Transverse colon (tissue), 4 donors: Measurements from ENCODE around the gene GRIK4. TPM values are rescaled to one million over a fixed set of nuclear protein-coding genes. Genes with fewer than 3 reads are reported as not detected.

Source experiments
- DNase-seq: peaks from one replicate; pipeline ENCODE4 v3.0.0-alpha.2; 2019
- H3K27ac ChIP-seq, 4 donors: fragments of 200-600 bp; sonication (generic); 2 replicates each; pipeline ENCODE4 v1.5.1; 2016 to 2018; ENCODE audit warnings: inconsistent platforms in 4 of 4
- H3K27me3 ChIP-seq: fragments of 200-600 bp; sonication (generic); 2 replicates; pipeline ENCODE4 v1.5.1; 2017; ENCODE audit warnings: inconsistent platforms
- H3K36me3 ChIP-seq, 4 donors: fragments of 200-600 bp; sonication (generic); 2 replicates each; pipeline ENCODE4 v1.5.1; 2017 to 2019; ENCODE audit warnings: inconsistent platforms in 4 of 4
- H3K4me1 ChIP-seq, 4 donors: fragments of 200-600 bp; sonication (generic); 2 replicates each; pipeline ENCODE4 v1.5.1; 2017 to 2020; ENCODE audit warnings: inconsistent platforms in 4 of 4
- H3K4me3 ChIP-seq, 4 donors: fragments of 200-600 bp; sonication (generic); 1 replicate in 1 of 4; 2 replicates in 3 of 4; pipeline versions ENCODE4 v1.5.1 to v1.6.1; 2017 to 2019; ENCODE audit warnings: inconsistent platforms in 4 of 4
- H3K9me3 ChIP-seq, 2 donors: fragments of 200-600 bp; sonication (generic); 2 replicates each; pipeline ENCODE4 v1.5.1; 2017 to 2019; ENCODE audit warnings: inconsistent platforms in 2 of 2
- CTCF ChIP-seq, 5 experiments: fragments of 200-600 bp in 3 of 5; fragments of 450-650 bp in 2 of 5; sonication (generic) in 3 of 5; IDR thresholded peaks; 1 replicate in 2 of 5; 2 replicates in 3 of 5; pipeline ENCODE4 v1.5.1; 2016 to 2017; ENCODE audit warnings: antibody characterized with exemption in 5 of 5, inconsistent platforms in 3 of 5, mild to moderate bottlenecking in 2 of 5, moderate library complexity in 1 of 5
- EP300 ChIP-seq: sonication (generic); formaldehyde crosslinking; IDR thresholded peaks from one replicate; pipeline ENCODE4 v1.6.1; 2017; ENCODE audit warnings: antibody characterized with exemption, low read depth
- POLR2A ChIP-seq: fragments of 450-650 bp; IDR thresholded peaks from one replicate; pipeline ENCODE4 v1.6.1; 2016; ENCODE audit warnings: antibody characterized with exemption, mild to moderate bottlenecking, moderate library complexity
- POLR2AphosphoS5 ChIP-seq, 3 donors: sonication (generic); formaldehyde crosslinking; IDR thresholded peaks; one replicate each; pipeline ENCODE4 v1.6.1; 2016; ENCODE audit warnings: antibody characterized with exemption in 3 of 3
- WGBS, 2 donors: methylation state at CpG; one replicate each; pipeline ENCODE4 v1.1.5; 2018; ENCODE audit warnings: low coverage in 1 of 2; 5-methylcytosine and 5-hydroxymethylcytosine counted together
- in situ Hi-C, 4 donors: fragments of 200-750 bp; cut with MboI; loops; one replicate each; pipeline versions ENCODE4 v1.15.0 to v1.15.1; 2017; ENCODE audit warnings: low sequenced_read_pairs in 3 of 4, low pct_ligation_motif_present in 1 of 4, low pct_unique_long_range_greater_than_20kb in 1 of 4
- intact Hi-C: fragments of 100-400 bp; cut with DNase I; formaldehyde crosslinking; loops from one replicate; pipeline ENCODE4 v1.15.1; 2023; ENCODE audit warnings: low total_unique reads
- total RNA-seq, 4 donors: library from RNA; depleted of rRNA; stranded (reverse); fragments of >200 nt; gene quantifications; one replicate each; pipeline ENCODE4 v1.1.0, GENCODE V29; 2016

The GRIK4 gene
- total RNA-seq, 4 donors from 2014 or later = 2.6 TPM; not detected in 3

- in situ Hi-C loops (no loop called here), intact Hi-C loops (no loop called here)
- no peak for DNase-seq
- no peak for TF ChIP-seq CTCF (IDR thresholded peaks at IDR 0.05)
- TF ChIP-seq POLR2AphosphoS5 (IDR thresholded peaks at IDR 0.05) = no peak
- no peak for TF ChIP-seq EP300
- TF ChIP-seq POLR2A = no peak
- WGBS, 2 donors = 84 to 93% methylated on average over 3 to 6 of the region's 6 CpGs
- H3K4me1 ChIP-seq = no peaks in the 10 kb centered on the region
- H3K36me3 ChIP-seq = no peaks in the 10 kb centered on the region
- no peak overlapping the region for H3K27ac ChIP-seq
- no peaks in the 10 kb centered on the region for H3K9me3 ChIP-seq
- no peak overlapping the region for H3K4me3 ChIP-seq
- H3K27me3 ChIP-seq = no peaks in the 10 kb centered on the region
Measured at GRCh38 chr11:120839846-120840402, 328.4 kb downstream of the GRIK4 start.

GRCh38 chr11:120840661-120841060 lies 329.1 kb downstream of the GRIK4 start:
- H3K4me3 ChIP-seq = no peak overlapping the region
- 75 to 90% methylated on average over 1 of the region's 1 CpG for WGBS, 2 donors
- H3K36me3 ChIP-seq = no peaks in the 10 kb centered on the region
- DNase-seq = no peak
- in situ Hi-C loops = no loop called here
- H3K27ac ChIP-seq = no peak overlapping the region
- no peaks in the 10 kb centered on the region for H3K27me3 ChIP-seq
- intact Hi-C loops = no loop called here
- H3K4me1 ChIP-seq = no peaks in the 10 kb centered on the region
- no peaks in the 10 kb centered on the region for H3K9me3 ChIP-seq
- TF ChIP-seq CTCF (IDR thresholded peaks at IDR 0.05) (no peak), POLR2AphosphoS5 (IDR thresholded peaks at IDR 0.05) (no peak), EP300 (no peak), POLR2A (no peak)

- 54 to 62% methylated on average over 2 of the region's 2 CpGs for WGBS, 2 donors
- Histone ChIP-seq H3K27me3 (no peaks in the 10 kb centered on the region), H3K9me3 (no peaks in the 10 kb centered on the region), H3K4me3 (no peak overlapping the region), H3K4me1 (no peaks in the 10 kb centered on the region), H3K27ac (no peak overlapping the region), H3K36me3 (no peaks in the 10 kb centered on the region)
- TF ChIP-seq POLR2AphosphoS5 (IDR thresholded peaks at IDR 0.05) = no peak
- TF ChIP-seq POLR2A = no peak
- no peak for TF ChIP-seq CTCF (IDR thresholded peaks at IDR 0.05)
- no peak for TF ChIP-seq EP300
- in situ Hi-C loops = no loop called here
- DNase-seq = no peak
- intact Hi-C loops = no loop called here
Measured at GRCh38 chr11:120841074-120841473, 329.5 kb downstream of the GRIK4 start.

- no peak for TF ChIP-seq EP300
- no peak for TF ChIP-seq CTCF (IDR thresholded peaks at IDR 0.05)
- no peak for TF ChIP-seq POLR2A
- TF ChIP-seq POLR2AphosphoS5 (IDR thresholded peaks at IDR 0.05) = no peak
- Histone ChIP-seq H3K27ac (no peak overlapping the region), H3K27me3 (no peaks in the 10 kb centered on the region), H3K4me1 (no peaks in the 10 kb centered on the region), H3K36me3 (no peaks in the 10 kb centered on the region), H3K9me3 (no peaks in the 10 kb centered on the region), H3K4me3 (no peak overlapping the region)
- in situ Hi-C loops = no loop called here
- no peak for DNase-seq
- 83 to 88% methylated on average over 1 of the region's 1 CpG for WGBS, 2 donors
- intact Hi-C loops = no loop called here
Measured at GRCh38 chr11:120842195-120842594, 330.6 kb downstream of the GRIK4 start.
